ENCODE results near the gene CCND1. TPM values are rescaled to one million over a fixed set of nuclear protein-coding genes. Genes with fewer than 3 reads are reported as not detected.
"Not testable (repeated sequence)": the region's sequence is repeated elsewhere in the genome, so short reads cannot be mapped to it uniquely, and the experiment has no call there.

CCND1 gene
- total RNA-seq, 1 donor from 2014 or later = 55.6 TPM

DNA sequence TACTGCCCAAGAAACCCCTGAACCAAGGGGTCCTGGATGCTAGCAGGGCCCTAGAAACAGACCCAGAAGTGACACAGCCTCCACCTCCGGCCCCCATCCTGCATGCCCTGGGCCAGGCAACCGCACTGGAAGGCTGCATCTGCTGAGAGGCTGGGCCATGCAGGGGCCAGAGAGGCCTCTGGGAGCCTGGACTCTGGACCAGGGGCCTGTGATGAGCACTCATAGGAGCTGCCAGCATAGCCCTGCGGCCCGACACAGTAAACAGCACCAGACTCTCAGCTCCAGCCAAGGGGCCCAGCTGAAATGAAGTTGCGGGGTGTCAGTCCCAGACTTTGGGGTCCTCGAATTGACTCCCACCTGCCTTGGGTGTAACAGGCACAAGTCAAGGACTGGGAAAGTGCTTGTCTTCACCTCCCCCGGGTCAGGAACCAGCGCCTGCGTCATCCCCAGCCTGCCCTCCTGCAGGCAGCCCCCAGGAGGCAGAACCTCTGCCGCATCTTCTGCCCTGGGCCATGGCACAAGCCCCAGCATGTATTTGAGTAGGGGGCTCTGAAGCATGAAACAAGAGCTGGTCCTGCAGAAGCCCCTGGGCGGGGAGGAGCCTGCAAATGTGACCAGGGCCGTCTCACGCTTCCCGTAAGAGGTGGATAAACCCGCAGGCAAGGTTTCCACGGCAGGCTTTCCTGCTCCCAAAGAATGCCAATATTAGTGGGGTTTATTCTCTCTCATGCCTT, 25.2 kb upstream of the CCND1 start:
- no peak for DNase-seq (ENCODE audit: low spot score)
- Mint-ChIP-seq H3K27me3 (ENCODE audit: unreplicated experiment) (peaks cover 4% of the 10 kb centered on the region), H3K4me1 (ENCODE audit: unreplicated experiment) (no peaks in the 10 kb centered on the region), H3K27ac (ENCODE audit: unreplicated experiment) (no peak overlapping the region), H3K9me3 (ENCODE audit: unreplicated experiment) (no peaks in the 10 kb centered on the region), H3K36me3 (ENCODE audit: low read depth, unreplicated experiment) (no peaks in the 10 kb centered on the region), H3K4me3 (ENCODE audit: unreplicated experiment) (no peak overlapping the region)
- TF ChIP-seq, protein P1, sequence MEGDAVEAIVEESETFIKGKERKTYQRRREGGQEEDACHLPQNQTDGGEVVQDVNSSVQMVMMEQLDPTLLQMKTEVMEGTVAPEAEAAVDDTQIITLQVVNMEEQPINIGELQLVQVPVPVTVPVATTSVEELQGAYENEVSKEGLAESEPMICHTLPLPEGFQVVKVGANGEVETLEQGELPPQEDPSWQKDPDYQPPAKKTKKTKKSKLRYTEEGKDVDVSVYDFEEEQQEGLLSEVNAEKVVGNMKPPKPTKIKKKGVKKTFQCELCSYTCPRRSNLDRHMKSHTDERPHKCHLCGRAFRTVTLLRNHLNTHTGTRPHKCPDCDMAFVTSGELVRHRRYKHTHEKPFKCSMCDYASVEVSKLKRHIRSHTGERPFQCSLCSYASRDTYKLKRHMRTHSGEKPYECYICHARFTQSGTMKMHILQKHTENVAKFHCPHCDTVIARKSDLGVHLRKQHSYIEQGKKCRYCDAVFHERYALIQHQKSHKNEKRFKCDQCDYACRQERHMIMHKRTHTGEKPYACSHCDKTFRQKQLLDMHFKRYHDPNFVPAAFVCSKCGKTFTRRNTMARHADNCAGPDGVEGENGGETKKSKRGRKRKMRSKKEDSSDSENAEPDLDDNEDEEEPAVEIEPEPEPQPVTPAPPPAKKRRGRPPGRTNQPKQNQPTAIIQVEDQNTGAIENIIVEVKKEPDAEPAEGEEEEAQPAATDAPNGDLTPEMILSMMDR (IDR thresholded peaks at IDR 0.05; ENCODE audit: unreplicated experiment) = no peak

DNA sequence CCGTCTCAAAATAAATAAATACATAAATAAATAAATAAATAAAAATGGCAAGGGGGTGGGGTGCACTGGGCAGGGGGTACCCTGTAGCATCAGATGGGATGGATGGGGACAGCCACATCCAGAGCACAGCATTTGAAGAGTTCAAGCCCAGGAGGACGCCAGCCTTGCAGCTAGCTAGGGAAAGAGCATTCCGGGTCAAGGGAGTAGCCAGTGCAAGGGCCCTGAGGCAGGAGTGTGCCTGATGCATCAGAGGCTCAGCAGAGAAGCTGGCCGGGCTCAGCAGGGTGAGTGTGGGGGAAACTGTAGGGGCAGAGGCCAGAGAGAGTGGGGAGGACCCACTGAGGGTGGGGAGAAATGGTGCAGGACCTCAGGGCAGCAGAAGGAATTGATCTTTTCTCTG, 23.7 kb upstream of the CCND1 start:
- no peak overlapping the region for H3K4me3 Mint-ChIP-seq (ENCODE audit: unreplicated experiment)
- no peak for DNase-seq (ENCODE audit: low spot score)
- TF ChIP-seq, protein P1 (IDR thresholded peaks at IDR 0.05; ENCODE audit: unreplicated experiment) = no peak
- H3K27ac Mint-ChIP-seq (ENCODE audit: unreplicated experiment) = no peak overlapping the region
- H3K27me3 Mint-ChIP-seq (ENCODE audit: unreplicated experiment) = peaks cover 1% of the 10 kb centered on the region
- H3K36me3 Mint-ChIP-seq (ENCODE audit: low read depth, unreplicated experiment) = no peaks in the 10 kb centered on the region
- no peaks in the 10 kb centered on the region for H3K9me3 Mint-ChIP-seq (ENCODE audit: unreplicated experiment)
- H3K4me1 Mint-ChIP-seq (ENCODE audit: unreplicated experiment) = no peaks in the 10 kb centered on the region

DNA sequence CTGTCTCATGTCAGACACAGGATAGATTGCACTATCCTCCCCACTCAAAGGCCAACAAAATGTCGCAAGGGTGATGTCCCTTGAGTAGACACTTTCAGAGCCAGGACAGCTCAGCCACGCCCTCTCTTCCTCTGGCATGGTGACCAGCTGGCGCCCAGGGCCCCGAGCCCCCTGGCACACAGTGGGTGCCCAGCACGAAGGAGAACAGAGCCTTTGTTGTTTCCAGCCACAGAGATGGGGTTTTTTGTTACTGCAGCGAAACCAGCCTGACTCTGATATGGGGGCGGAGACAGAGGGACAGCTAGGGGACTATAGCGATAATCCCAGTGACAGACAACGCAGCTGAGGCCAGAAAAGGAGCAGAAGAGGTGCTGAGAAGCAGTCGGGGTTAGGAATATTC, 23.3 kb upstream of the CCND1 start:
- no peak overlapping the region for H3K4me3 Mint-ChIP-seq (ENCODE audit: unreplicated experiment)

DNA sequence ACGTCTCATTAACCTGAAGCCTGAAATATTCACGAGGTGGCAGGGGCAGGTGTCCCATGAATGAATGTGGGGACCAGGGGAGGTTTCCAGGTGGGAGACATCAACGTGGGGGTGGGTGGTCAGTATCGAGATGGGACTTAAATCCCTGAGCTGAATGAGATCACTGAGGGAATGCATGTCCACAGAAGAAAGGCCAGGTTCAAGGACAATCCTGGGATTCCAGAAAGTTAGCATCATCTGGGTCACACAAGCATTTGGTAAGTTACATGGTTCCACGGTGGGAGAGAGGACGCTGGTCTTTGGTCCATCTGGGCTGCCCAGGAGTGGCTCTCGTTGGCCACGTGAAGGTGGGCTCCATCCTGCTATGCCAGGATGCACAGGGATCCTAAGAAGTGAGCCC, 22.7 kb upstream of the CCND1 start:
- no peaks in the 10 kb centered on the region for H3K9me3 Mint-ChIP-seq (ENCODE audit: unreplicated experiment)
- TF ChIP-seq, protein P1 (IDR thresholded peaks at IDR 0.05; ENCODE audit: unreplicated experiment) = no peak
- H3K36me3 Mint-ChIP-seq (ENCODE audit: low read depth, unreplicated experiment) = no peaks in the 10 kb centered on the region
- H3K4me1 Mint-ChIP-seq (ENCODE audit: unreplicated experiment) = no peaks in the 10 kb centered on the region
- no peak overlapping the region for H3K27ac Mint-ChIP-seq (ENCODE audit: unreplicated experiment)
- peaks cover 1% of the 10 kb centered on the region for H3K27me3 Mint-ChIP-seq (ENCODE audit: unreplicated experiment)
- no peak for DNase-seq (ENCODE audit: low spot score)
- no peak overlapping the region for H3K4me3 Mint-ChIP-seq (ENCODE audit: unreplicated experiment)

More for the DNA sequence above, 23.3 kb upstream of the CCND1 start:
- no peak overlapping the region for H3K27ac Mint-ChIP-seq (ENCODE audit: unreplicated experiment)
- no peak for DNase-seq (ENCODE audit: low spot score)
- H3K9me3 Mint-ChIP-seq (ENCODE audit: unreplicated experiment) = no peaks in the 10 kb centered on the region
- H3K27me3 Mint-ChIP-seq (ENCODE audit: unreplicated experiment) = peaks cover 1% of the 10 kb centered on the region
- H3K4me1 Mint-ChIP-seq (ENCODE audit: unreplicated experiment) = no peaks in the 10 kb centered on the region
- TF ChIP-seq, protein P1 (IDR thresholded peaks at IDR 0.05; ENCODE audit: unreplicated experiment) = no peak
- no peaks in the 10 kb centered on the region for H3K36me3 Mint-ChIP-seq (ENCODE audit: low read depth, unreplicated experiment)

DNA sequence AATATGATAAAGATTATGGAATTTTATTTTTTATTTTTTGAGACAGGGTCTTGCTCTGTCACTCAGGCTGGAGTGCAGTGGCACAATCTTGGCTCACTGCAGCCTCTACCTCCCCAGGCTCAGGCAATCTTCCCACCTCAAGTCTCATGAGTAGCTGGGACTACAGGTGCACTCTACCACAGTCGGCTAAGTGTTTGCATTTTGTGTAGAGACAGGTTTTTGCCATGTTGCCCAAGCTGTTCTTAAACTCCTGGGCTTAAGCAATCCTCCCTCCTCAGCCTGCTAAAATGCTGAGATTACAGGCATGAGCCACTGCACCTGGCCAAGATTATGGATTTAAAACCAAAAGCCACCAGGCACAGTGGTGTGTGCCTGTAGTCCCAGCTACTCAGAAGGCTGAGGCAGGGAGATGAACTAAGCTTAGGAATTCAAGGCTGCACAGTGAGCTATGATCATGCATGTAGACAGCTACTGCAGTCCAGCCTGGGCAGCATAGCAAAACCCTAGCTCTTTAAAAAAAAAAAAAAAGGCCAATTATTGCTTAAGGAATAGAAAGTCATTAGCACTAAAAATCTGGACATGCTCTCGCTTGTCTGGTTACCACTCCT, 20.2 kb upstream of the CCND1 start:
- H3K4me3 Mint-ChIP-seq (ENCODE audit: unreplicated experiment) = no peak overlapping the region
- DNase-seq (ENCODE audit: low spot score) = no peak
- H3K9me3 Mint-ChIP-seq (ENCODE audit: unreplicated experiment) = no peaks in the 10 kb centered on the region
- no peaks in the 10 kb centered on the region for H3K4me1 Mint-ChIP-seq (ENCODE audit: unreplicated experiment)
- TF ChIP-seq, protein P1 (IDR thresholded peaks at IDR 0.05; ENCODE audit: unreplicated experiment) = no peak
- H3K27me3 Mint-ChIP-seq (ENCODE audit: unreplicated experiment) = peaks cover 1% of the 10 kb centered on the region
- H3K27ac Mint-ChIP-seq (ENCODE audit: unreplicated experiment) = no peak overlapping the region
- no peaks in the 10 kb centered on the region for H3K36me3 Mint-ChIP-seq (ENCODE audit: low read depth, unreplicated experiment)

DNA sequence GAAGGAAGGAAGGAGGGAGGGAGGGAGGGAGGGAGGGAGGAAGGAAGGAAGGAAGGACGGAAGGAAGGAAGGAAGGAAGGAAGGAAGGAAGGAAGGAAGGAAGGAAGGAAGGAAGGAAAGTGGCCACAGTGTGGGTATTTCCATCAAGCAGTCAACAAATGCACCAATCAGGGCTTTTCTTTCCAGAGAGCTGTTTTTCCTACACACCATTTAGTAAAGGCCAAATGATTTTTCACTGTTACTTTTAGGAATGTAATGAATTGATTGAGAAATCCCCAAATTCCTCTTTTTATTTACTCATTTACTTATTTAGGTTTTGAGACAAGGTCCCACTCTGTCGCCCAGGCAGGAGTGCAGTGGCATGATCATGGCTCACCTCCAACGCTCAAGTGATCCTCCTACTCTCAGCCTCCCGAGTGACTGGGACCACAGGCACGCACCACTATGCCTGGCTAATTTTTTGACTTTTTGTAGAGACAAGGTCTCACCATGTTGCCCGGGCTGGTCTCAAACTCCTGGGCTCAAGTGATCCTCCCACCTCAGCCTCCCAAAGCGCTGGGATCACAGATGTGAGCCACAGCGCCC, 18.8 kb upstream of the CCND1 start:
- not testable (repeated sequence) for H3K9me3 Mint-ChIP-seq (ENCODE audit: unreplicated experiment); H3K4me3 Mint-ChIP-seq (ENCODE audit: unreplicated experiment); H3K36me3 Mint-ChIP-seq (ENCODE audit: low read depth, unreplicated experiment); DNase-seq (ENCODE audit: low spot score); H3K4me1 Mint-ChIP-seq (ENCODE audit: unreplicated experiment); H3K27me3 Mint-ChIP-seq (ENCODE audit: unreplicated experiment); H3K27ac Mint-ChIP-seq (ENCODE audit: unreplicated experiment)

All from endothelial cell (in vitro differentiated cells).